GM10266 (cell line): ENCODE results near the gene ABHD16A.

Experiments used
- DNase-seq: peaks from one replicate; pipeline ENCODE4 v3.0.0; 2012; ENCODE audit errors: extremely low spot score
- TF ChIP-seq, protein P1 (sequence below): IDR thresholded peaks from 2 replicates; pipeline ENCODE4 v1.5.1; 2012; ENCODE audit warnings: mild to moderate bottlenecking, low read depth; ENCODE audit not compliant: control insufficient read depth, insufficient read depth; ENCODE audit errors: missing control alignments

ABHD16A gene

DNA sequence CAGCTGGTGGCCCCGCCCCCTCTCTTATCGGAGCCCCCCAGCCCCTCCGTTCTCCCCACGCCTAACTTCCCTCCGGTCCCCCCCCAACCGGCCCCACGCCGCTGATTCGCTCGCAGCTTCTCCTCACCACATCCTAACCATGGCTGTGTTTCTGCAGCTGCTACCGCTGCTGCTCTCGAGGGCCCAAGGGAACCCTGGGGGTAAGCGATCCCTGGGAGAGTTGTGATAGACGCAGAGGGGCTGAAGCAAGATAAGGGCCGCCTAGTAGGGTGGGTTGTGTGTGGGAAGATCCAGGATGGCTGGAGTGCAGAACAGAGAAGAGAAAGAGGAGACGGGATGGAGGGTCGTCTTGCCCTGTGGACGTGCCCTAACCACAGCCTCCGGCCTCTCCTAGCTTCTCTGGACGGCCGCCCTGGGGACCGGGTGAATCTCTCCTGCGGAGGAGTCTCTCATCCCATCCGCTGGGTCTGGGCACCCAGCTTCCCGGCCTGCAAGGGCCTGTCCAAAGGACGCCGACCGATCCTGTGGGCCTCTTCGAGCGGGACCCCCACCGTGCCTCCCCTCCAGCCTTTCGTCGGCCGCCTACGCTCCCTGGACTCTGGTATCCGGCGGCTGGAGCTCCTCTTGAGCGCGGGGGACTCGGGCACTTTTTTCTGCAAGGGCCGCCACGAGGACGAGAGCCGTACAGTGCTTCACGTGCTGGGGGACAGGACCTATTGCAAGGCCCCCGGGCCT is 20.3 kb upstream of the ABHD16A start, which contains the start of gene MPIG6B:
Gene MPIG6B (plus strand): TSS at position 129 of the 735 bp plus-strand sequence. CDS start 11 bp downstream, at position 140.
- TF ChIP-seq, protein P1, sequence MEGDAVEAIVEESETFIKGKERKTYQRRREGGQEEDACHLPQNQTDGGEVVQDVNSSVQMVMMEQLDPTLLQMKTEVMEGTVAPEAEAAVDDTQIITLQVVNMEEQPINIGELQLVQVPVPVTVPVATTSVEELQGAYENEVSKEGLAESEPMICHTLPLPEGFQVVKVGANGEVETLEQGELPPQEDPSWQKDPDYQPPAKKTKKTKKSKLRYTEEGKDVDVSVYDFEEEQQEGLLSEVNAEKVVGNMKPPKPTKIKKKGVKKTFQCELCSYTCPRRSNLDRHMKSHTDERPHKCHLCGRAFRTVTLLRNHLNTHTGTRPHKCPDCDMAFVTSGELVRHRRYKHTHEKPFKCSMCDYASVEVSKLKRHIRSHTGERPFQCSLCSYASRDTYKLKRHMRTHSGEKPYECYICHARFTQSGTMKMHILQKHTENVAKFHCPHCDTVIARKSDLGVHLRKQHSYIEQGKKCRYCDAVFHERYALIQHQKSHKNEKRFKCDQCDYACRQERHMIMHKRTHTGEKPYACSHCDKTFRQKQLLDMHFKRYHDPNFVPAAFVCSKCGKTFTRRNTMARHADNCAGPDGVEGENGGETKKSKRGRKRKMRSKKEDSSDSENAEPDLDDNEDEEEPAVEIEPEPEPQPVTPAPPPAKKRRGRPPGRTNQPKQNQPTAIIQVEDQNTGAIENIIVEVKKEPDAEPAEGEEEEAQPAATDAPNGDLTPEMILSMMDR, result no peak
- no peak for DNase-seq

GRCh38 chr6:31722173-31722572 is 19.0 kb upstream of the ABHD16A start:
- TF ChIP-seq, protein P1, result no peak
- DNase-seq, result no peak

DNA sequence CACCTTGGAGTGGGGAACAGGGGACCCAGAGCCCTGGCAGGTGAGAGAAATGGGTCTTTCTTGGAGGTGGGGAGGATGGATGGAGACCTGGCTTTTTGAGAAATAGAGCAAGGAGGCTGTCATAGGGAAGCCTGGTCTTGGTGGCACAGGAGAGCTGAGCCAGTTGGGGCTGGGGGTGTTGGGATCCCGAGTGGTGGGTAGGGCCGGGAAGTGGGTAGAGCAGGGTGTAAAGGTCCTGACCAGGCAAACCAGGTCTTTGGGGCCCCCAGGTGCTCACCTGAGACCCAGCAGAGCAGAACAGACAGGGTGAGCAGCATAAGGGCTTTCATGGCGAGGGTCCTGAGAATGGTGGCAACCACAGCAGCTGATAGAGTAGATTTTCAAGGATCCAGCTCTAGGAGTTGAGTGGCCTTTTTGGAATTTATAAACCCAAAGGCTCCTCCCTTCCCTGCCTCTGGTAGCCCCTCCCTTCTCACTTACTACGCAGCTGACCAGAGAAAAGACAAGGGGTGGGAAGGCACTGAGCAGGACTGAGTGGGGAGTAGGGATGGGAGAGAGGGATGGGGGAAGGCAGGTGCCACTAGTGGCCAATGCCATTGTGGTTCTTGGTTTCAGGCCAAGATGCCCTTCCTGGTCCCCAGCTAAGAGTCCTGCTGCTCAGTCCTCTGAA is 18.4 kb upstream of the ABHD16A start, which contains the start of gene LY6G6C:
Gene LY6G6C (minus strand): TSS at position 396 of the 670 bp plus-strand sequence. CDS start 67 bp downstream, at position 329.
- TF ChIP-seq, protein P1, result no peak
- no peak for DNase-seq

DNA sequence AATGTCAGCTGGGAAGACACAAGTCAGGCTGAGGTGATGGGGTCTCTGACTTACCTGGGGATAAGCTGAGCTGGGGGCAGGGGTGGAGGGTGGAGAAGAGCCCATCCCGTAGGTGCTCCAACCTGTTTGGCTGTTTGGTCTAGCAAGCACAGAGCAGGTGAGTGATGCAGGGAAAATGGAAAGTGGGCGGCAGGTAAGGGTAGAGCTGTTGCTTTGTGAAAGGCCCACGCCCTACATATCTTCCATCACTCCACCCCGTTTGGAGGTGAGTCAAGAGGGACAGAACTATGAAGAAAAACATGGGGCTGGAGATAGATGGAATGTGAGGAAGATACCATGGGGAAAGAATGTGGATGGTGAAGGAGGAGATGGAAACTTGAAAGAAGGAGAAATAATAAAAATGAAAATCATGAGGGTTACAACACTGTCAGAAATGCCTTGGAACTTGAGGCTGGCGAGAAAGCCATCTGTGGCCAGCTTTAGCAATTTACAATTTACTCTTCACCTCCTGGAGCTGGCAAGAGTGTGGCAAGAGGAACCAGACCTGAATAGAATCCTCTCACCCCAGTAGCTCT is 17.2 kb upstream of the ABHD16A start:
- TF ChIP-seq, protein P1, result no peak
- no peak for DNase-seq

GRCh38 chr6:31719001-31719400 is 15.9 kb upstream of the ABHD16A start:
- TF ChIP-seq, protein P1, result no peak
- no peak for DNase-seq

DNA sequence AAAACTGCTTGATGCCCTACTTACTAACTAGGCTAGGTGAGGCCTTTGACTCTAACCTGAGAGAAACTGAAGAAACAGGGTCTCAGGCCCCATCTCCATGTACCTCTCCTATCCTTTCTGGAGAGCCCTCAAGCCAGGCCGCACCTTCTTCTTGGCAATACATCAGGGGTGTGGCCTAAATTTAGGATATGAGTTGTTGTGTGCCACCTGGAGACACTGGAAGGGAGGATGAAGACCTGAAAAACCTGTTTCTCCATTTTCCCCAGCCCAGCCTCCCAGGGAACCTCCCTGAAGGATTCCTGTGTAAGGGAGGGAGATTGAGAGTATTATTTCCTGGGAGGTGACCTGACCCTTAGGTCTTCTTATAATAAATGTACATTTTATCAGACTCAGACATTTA is 15.1 kb upstream of the ABHD16A start:
- TF ChIP-seq, protein P1, result no peak
- no peak for DNase-seq

DNA sequence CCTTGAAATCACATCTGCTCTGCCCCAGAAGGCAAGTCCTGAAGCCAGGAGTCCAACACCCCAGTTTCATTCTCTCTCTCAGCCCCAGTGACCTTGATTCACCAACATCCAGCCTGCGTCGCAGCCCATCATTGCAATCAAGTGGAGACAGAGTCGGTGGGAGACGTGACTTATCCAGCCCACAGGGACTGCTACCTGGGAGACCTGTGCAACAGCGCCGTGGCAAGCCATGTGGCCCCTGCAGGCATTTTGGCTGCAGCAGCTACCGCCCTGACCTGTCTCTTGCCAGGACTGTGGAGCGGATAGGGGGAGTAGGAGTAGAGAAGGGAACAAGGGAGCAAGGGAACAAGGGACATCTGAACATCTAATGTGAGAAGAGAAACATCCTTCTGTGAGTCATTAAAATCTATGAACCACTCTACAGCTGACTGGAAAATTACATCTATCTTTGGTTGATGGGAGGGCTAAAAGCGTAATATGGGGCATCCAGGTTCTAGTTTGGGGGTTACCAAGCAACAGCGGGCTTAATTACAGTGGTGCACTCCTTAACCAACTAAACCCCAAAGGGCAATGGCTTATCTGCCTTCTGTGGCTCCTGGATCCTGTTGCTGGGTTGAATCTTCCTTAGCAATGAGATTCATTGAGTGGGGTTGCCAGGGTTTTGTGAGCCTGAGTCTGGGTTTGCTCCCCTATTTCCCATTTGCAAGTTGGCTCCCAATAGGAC is 14.5 kb upstream of the ABHD16A start:
- DNase-seq, result no peak
- TF ChIP-seq, protein P1, result no peak
